A549 (cell line): ENCODE measurements around the gene RALGAPA1. TPM values are rescaled to one million over a fixed set of nuclear protein-coding genes. Genes with fewer than 3 reads are reported as not detected.

ENCODE experiments used
- ATAC-seq, 2 experiments: fragments of 200-7000 bp in 1 of 2; fragments of >200 bp in 1 of 2; cut with Nextera tagmentation in 1 of 2; cut with Tn5 transposase in 1 of 2; 3 replicates each; pipeline versions ENCODE4 v1.8.0 to v1.9.1; 2018 to 2020; ENCODE audit warnings: mild to moderate bottlenecking in 1 of 2, moderate library complexity in 1 of 2
- CTCF ChIA-PET: fragments of 300-600 bp; sonication (Branson Sonifier 250); formaldehyde crosslinking; extraction: SDS; loops from one replicate; lab custom pipeline; 2021; ENCODE audit warnings: antibody characterized with exemption, inconsistent platforms; lab: Yijun Ruan, JAX
- POLR2A ChIA-PET: fragments of 350-600 bp; formaldehyde crosslinking; extraction: SDS; loops from one replicate; lab custom pipeline; 2021; ENCODE audit warnings: antibody characterized with exemption, inconsistent platforms; lab: Yijun Ruan, JAX
- DNase-seq, 2 experiments: peaks; one replicate each; pipeline versions ENCODE4 v3.0.0 to v3.0.0-alpha.2; 2011 to 2016; ENCODE audit warnings: low read depth in 1 of 2, low spot score in 1 of 2
- FAIRE-seq: peaks from 2 replicates; lab custom pipeline; 2011; peaks lifted over from hg19 to GRCh38; lab: Jason Lieb, UNC
- H3K27ac ChIP-seq, 2 experiments: fragments of >200 bp; sonication (Bioruptor Twin); formaldehyde crosslinking; 3 replicates each; pipeline ENCODE4 v1.5.1; 2016 to 2017
- H3K4me1 ChIP-seq: fragments of >200 bp; sonication (Bioruptor Twin); formaldehyde crosslinking; 3 replicates; pipeline ENCODE4 v1.6.1; 2016
- H3K4me2 ChIP-seq: fragments of >200 bp; sonication (Bioruptor Twin); formaldehyde crosslinking; 3 replicates; pipeline ENCODE4 v1.6.1; 2016
- H3K4me3 ChIP-seq: fragments of >200 bp; sonication (Bioruptor Twin); formaldehyde crosslinking; 3 replicates; pipeline ENCODE4 v1.5.1; 2016
- H3K9me3 ChIP-seq: fragments of >200 bp; sonication (Bioruptor Twin); formaldehyde crosslinking; 3 replicates; pipeline ENCODE4 v1.6.1; 2016
- ATOH8 ChIP-seq: fragments of 250-450 bp; sonication (Bioruptor Pico); IDR thresholded peaks from 2 replicates; pipeline ENCODE4 v1.5.0; 2020; ENCODE audit warnings: low read depth, mild to moderate bottlenecking, moderate library complexity
- CBX2 ChIP-seq: fragments of 200-600 bp; sonication (generic); IDR thresholded peaks from 2 replicates; pipeline ENCODE4 v1.6.1; 2016; ENCODE audit warnings: low read depth, mild to moderate bottlenecking, borderline replicate concordance
- CEBPB ChIP-seq, 2 experiments: fragments of >200 bp in 1 of 2; sonication (Bioruptor Twin) in 1 of 2; formaldehyde crosslinking in 1 of 2; IDR thresholded peaks; 2 replicates each; pipeline ENCODE4 v1.6.1; 2012 to 2016
- CHD2 ChIP-seq: fragments of 150-350 bp; IDR thresholded peaks from 2 replicates; pipeline ENCODE4 v1.6.1; 2014; ENCODE audit warnings: low read length; ENCODE audit not compliant: partially characterized antibody
- EHF ChIP-seq: fragments of 250-450 bp; sonication (Bioruptor Pico); IDR thresholded peaks from 2 replicates; pipeline ENCODE4 v1.5.0; 2020; ENCODE audit warnings: mild to moderate bottlenecking
- EHMT2 ChIP-seq: fragments of 200-600 bp; sonication (generic); IDR thresholded peaks from 2 replicates; pipeline ENCODE4 v1.6.1; 2016; ENCODE audit warnings: antibody characterized with exemption, low read depth, mild to moderate bottlenecking, moderate library complexity
- EP300 ChIP-seq, 2 experiments: fragments of >200 bp; sonication (Bioruptor Twin); formaldehyde crosslinking; IDR thresholded peaks; 2 replicates in 1 of 2; 3 replicates in 1 of 2; pipeline ENCODE4 v1.6.1; 2016 to 2017
- FOSB ChIP-seq: fragments of 250-450 bp; sonication (Bioruptor Pico); IDR thresholded peaks from 2 replicates; pipeline ENCODE4 v1.5.0; 2020; ENCODE audit warnings: mild to moderate bottlenecking, moderate library complexity
- FOSL2 ChIP-seq, 2 experiments: fragments of 450-650 bp in 1 of 2; fragments of >200 bp in 1 of 2; sonication (Bioruptor Twin) in 1 of 2; formaldehyde crosslinking; IDR thresholded peaks; 2 replicates each; pipeline versions ENCODE4 v1.5.0 to v1.6.1; 2016 to 2020; ENCODE audit warnings: mild to moderate bottlenecking in 1 of 2, moderate library complexity in 1 of 2
- HOXA7 ChIP-seq: fragments of 250-450 bp; sonication (Bioruptor Pico); IDR thresholded peaks from 2 replicates; pipeline ENCODE4 v1.5.0; 2020; ENCODE audit warnings: mild to moderate bottlenecking, moderate library complexity
- HOXB5 ChIP-seq: fragments of 250-450 bp; sonication (Bioruptor Pico); IDR thresholded peaks from 2 replicates; pipeline ENCODE4 v1.5.0; 2020; ENCODE audit warnings: mild to moderate bottlenecking, moderate library complexity
- JUN ChIP-seq, 2 experiments: fragments of >200 bp; sonication (Bioruptor Twin); formaldehyde crosslinking; IDR thresholded peaks; 2 replicates in 1 of 2; 3 replicates in 1 of 2; pipeline ENCODE4 v1.6.1; 2016 to 2017
- KDM1A ChIP-seq: fragments of 200-600 bp; sonication (generic); IDR thresholded peaks from 2 replicates; pipeline ENCODE4 v1.6.1; 2016; ENCODE audit warnings: low read depth, mild to moderate bottlenecking
- KDM5A ChIP-seq: fragments of 200-600 bp; sonication (generic); IDR thresholded peaks from 2 replicates; pipeline ENCODE4 v1.6.1; 2016; ENCODE audit warnings: antibody characterized with exemption, mild to moderate bottlenecking
- MAFK ChIP-seq: fragments of 450-650 bp; IDR thresholded peaks from 2 replicates; pipeline ENCODE4 v1.6.1; 2014; ENCODE audit not compliant: partially characterized antibody
- MAX ChIP-seq: IDR thresholded peaks from 2 replicates; pipeline ENCODE4 v1.6.1; 2012
- MYC ChIP-seq: IDR thresholded peaks from 2 replicates; pipeline ENCODE4 v1.6.1; 2012; ENCODE audit warnings: mild to moderate bottlenecking, inconsistent platforms, low read length, improper control_type of control experiment, borderline replicate concordance
- RAD21 ChIP-seq, 2 experiments: fragments of >200 bp in 1 of 2; sonication (Bioruptor Twin) in 1 of 2; formaldehyde crosslinking in 1 of 2; IDR thresholded peaks in 1 of 2; conservative IDR thresholded peaks in 1 of 2; 2 replicates in 1 of 2; 3 replicates in 1 of 2; pipeline ENCODE4 v1.6.1; 2012 to 2018; ENCODE audit warnings: inconsistent platforms in 1 of 2
- TP53 ChIP-seq: fragments of 250-450 bp; sonication (Bioruptor Pico); IDR thresholded peaks from 2 replicates; pipeline ENCODE4 v1.5.0; 2021; ENCODE audit warnings: mild to moderate bottlenecking, moderate library complexity
- USF2 ChIP-seq: fragments of 450-650 bp; IDR thresholded peaks from 2 replicates; pipeline ENCODE4 v1.6.1; 2014; ENCODE audit warnings: antibody characterized with exemption
- ZNF302 ChIP-seq: fragments of 250-450 bp; sonication (Bioruptor Pico); IDR thresholded peaks from 2 replicates; pipeline ENCODE4 v1.9.0; 2021; ENCODE audit warnings: inconsistent platforms, mild to moderate bottlenecking, moderate library complexity
- WGBS: methylation state at CpG from one replicate; pipeline ENCODE4 v1.1.6; 2017; ENCODE audit errors: missing lambda C conversion rate; 5-methylcytosine and 5-hydroxymethylcytosine counted together
- polyA plus RNA-seq, 4 experiments: library from polyadenylated mRNA; depleted of rRNA in 3 of 4; stranded (reverse); fragments of >200 nt; fragmentation: RNase III in 1 of 4; extraction: RNeasy Plus Mini Kit Qiagen cat#74134 plus additional on column Dnase treatment in 1 of 4; gene quantifications; 2 replicates in 3 of 4; 3 replicates in 1 of 4; pipeline ENCODE4 v1.2.3, GENCODE V29; 2011 to 2017
- TF ChIP-seq, protein P1 (sequence below): fragments of 250-450 bp; sonication (Bioruptor Pico); IDR thresholded peaks from 2 replicates; pipeline ENCODE4 v1.5.0; 2021; ENCODE audit warnings: mild to moderate bottlenecking, moderate library complexity, borderline replicate concordance

RALGAPA1 gene
- polyA plus RNA-seq, 2 of the 4 experiments (the other 2 are of a cell fraction) = 8.2 to 17.1 TPM

DNA sequence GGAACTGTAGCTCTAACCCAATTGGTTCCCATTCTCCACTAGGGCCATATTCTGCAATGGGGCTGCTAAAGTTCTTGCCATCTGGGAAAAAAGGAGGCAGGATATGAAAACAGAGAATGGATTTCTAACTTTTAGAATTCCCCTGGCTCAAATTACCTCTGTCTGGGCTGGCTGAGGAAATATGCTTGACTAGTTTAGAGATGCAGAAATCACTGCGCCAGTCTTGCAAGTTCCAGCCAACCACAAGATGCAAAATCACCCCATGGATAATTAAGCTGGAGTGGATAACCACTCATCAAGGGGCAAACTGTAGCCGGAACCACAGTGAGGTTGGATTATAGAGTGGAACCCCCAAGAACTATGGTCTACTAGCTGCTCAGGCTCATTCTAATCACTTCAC, 126.3 kb downstream of the RALGAPA1 start:
- no peak for ATAC-seq
- no peak overlapping the region for H3K4me2 ChIP-seq
- no peak for DNase-seq
- 97% methylated on average over 2 of the region's 2 CpGs for WGBS
- ChIA-PET POLR2A (no interaction called here), CTCF (no interaction called here)
- H3K4me3 ChIP-seq = no peak overlapping the region
- FAIRE-seq = no peak
- no peak overlapping the region for H3K27ac ChIP-seq
- no peaks in the 10 kb centered on the region for H3K9me3 ChIP-seq
- H3K4me1 ChIP-seq = peaks cover 5% of the 10 kb centered on the region; the same call in 1 of the 3 replicates
- TF ChIP-seq TP53 (CRISPR knock-in tag) (no peak), FOSB (CRISPR knock-in tag) (no peak), EP300 (IDR thresholded peaks at IDR 0.05) (no peak), CHD2 (no peak), EHF (CRISPR knock-in tag) (no peak), CEBPB (IDR thresholded peaks at IDR 0.05) (no peak), RAD21 (conservative IDR thresholded peaks at IDR 0.05 in 1 of 2, IDR thresholded peaks at IDR 0.05 in 1 of 2) (no peak), EHMT2 (no peak), HOXB5 (CRISPR knock-in tag) (no peak), USF2 (no peak), JUN (IDR thresholded peaks at IDR 0.05) (no peak), ATOH8 (CRISPR knock-in tag) (no peak), KDM1A (no peak), KDM5A (no peak), MAX (no peak)
- TF ChIP-seq, protein P1, sequence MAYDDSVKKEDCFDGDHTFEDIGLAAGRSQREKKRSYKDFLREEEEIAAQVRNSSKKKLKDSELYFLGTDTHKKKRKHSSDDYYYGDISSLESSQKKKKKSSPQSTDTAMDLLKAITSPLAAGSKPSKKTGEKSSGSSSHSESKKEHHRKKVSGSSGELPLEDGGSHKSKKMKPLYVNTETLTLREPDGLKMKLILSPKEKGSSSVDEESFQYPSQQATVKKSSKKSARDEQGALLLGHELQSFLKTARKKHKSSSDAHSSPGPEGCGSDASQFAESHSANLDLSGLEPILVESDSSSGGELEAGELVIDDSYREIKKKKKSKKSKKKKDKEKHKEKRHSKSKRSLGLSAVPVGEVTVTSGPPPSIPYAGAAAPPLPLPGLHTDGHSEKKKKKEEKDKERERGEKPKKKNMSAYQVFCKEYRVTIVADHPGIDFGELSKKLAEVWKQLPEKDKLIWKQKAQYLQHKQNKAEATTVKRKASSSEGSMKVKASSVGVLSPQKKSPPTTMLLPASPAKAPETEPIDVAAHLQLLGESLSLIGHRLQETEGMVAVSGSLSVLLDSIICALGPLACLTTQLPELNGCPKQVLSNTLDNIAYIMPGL (CRISPR knock-in tag) = no peak

- DNase-seq (no peak), ATAC-seq (no peak), FAIRE-seq (no peak)
- Histone ChIP-seq H3K27ac (peak overlapping the region in 1 of 2 experiments; percentile 11; a peak in 1 of 6 replicates), H3K9me3 (no peaks in the 10 kb centered on the region), H3K4me1 (peaks cover 5% of the 10 kb centered on the region; the same call in 1 of the 3 replicates), H3K4me3 (no peak overlapping the region), H3K4me2 (no peak overlapping the region)
- no peak for TF ChIP-seq ZNF302 (CRISPR knock-in tag)
- TF ChIP-seq MAFK = peak; percentile 39
- WGBS = 91% methylated on average over 1 of the region's 1 CpG
- CTCF ChIA-PET = interaction anchor here (0.9 kb wide), 1 partner anchor 10 kb away, joined by 3 read pairs; no protein-coding TSS in a partner anchor
- POLR2A ChIA-PET = no interaction called here
These were observed 130.6 kb downstream of the RALGAPA1 start for GRCh38 chr14:35678403-35679028.

- H3K4me1 ChIP-seq = no peaks in the 10 kb centered on the region
- ChIA-PET POLR2A (no interaction called here), CTCF (interaction anchor here (0.8 to 2.6 kb wide), 2 partner anchors 12 to 248 kb away, joined by 3 to 7 read pairs; no protein-coding TSS in a partner anchor)
- no peak overlapping the region for H3K27ac ChIP-seq
- no peak overlapping the region for H3K4me2 ChIP-seq
- H3K9me3 ChIP-seq = no peaks in the 10 kb centered on the region
- FAIRE-seq = no peak
- 0 out of 6 replicates have a peak, but pooled peaks of 1 of the 2 experiments have one; percentile 25 for ATAC-seq
- WGBS = 60% methylated on average over 3 of the region's 3 CpGs
- TF ChIP-seq HOXA7 (CRISPR knock-in tag) (no peak), FOSL2 (IDR thresholded peaks at IDR 0.05) (no peak), FOSL2 (CRISPR knock-in tag; IDR thresholded peaks at IDR 0.05) (no peak), EP300 (IDR thresholded peaks at IDR 0.05) (no peak), CBX2 (no peak), MYC (no peak)
- TF ChIP-seq, protein P1 (CRISPR knock-in tag) = no peak
- no peak overlapping the region for H3K4me3 ChIP-seq
- peak in 1 of 2 experiments; percentile 5 for DNase-seq
These were observed 139.3 kb downstream of the RALGAPA1 start for GRCh38 chr14:35669782-35670181.
